ENCODE results near the gene ARHGAP44.

ARHGAP44 gene

GRCh38 chr17:12794919-12795532 is 5.7 kb downstream of the ARHGAP44 start:
- no peaks in the 10 kb centered on the region for H3K27me3 ChIP-seq (ENCODE audit: insufficient read depth, insufficient read length)
- H3K9me3 ChIP-seq (ENCODE audit: insufficient read depth, low read length): peaks cover 6% of the 10 kb centered on the region; the same call in 1 of the 2 replicates
- H3K9ac ChIP-seq (ENCODE audit: insufficient read length, low read depth): no peak overlapping the region
- DNase-seq (ENCODE audit: low read depth, low spot score): no peak
- TF ChIP-seq ZNF274 (IDR thresholded peaks at IDR 0.05; ENCODE audit: low read depth, low read length): no peak
- TF ChIP-seq SUZ12 (IDR thresholded peaks at IDR 0.05; ENCODE audit: extremely low read depth, insufficient read depth, insufficient read length): no peak
- no peak for TF ChIP-seq YY1 (IDR thresholded peaks at IDR 0.05; ENCODE audit: insufficient read depth, insufficient read length)
- H3K36me3 ChIP-seq (ENCODE audit: insufficient read depth, insufficient read length, low read length): no peaks in the 10 kb centered on the region
- H3K4me3 ChIP-seq (ENCODE audit: insufficient read length, low read depth): no peak overlapping the region
- H3K4me1 ChIP-seq (ENCODE audit: insufficient read depth, insufficient read length): no peaks in the 10 kb centered on the region

- TF ChIP-seq YY1 (IDR thresholded peaks at IDR 0.05; ENCODE audit: insufficient read depth, insufficient read length) (no peak), ZNF274 (IDR thresholded peaks at IDR 0.05; ENCODE audit: low read depth, low read length) (no peak), SUZ12 (IDR thresholded peaks at IDR 0.05; ENCODE audit: extremely low read depth, insufficient read depth, insufficient read length) (no peak)
- no peak for DNase-seq (ENCODE audit: low read depth, low spot score)
- H3K36me3 ChIP-seq (ENCODE audit: insufficient read depth, insufficient read length, low read length): no peaks in the 10 kb centered on the region
- H3K27me3 ChIP-seq (ENCODE audit: insufficient read depth, insufficient read length): no peaks in the 10 kb centered on the region
- peaks cover 6% of the 10 kb centered on the region; the same call in 1 of the 2 replicates for H3K9me3 ChIP-seq (ENCODE audit: insufficient read depth, low read length)
- H3K4me3 ChIP-seq (ENCODE audit: insufficient read length, low read depth): no peak overlapping the region
- no peak overlapping the region for H3K9ac ChIP-seq (ENCODE audit: insufficient read length, low read depth)
- H3K4me1 ChIP-seq (ENCODE audit: insufficient read depth, insufficient read length): no peaks in the 10 kb centered on the region
Observed at GRCh38 chr17:12800855-12801365, 11.6 kb downstream of the ARHGAP44 start.

- H3K4me1 ChIP-seq (ENCODE audit: insufficient read depth, insufficient read length): no peaks in the 10 kb centered on the region
- peaks cover 38% of the 10 kb centered on the region; the same call in 1 of the 2 replicates for H3K9me3 ChIP-seq (ENCODE audit: insufficient read depth, low read length)
- H3K4me3 ChIP-seq (ENCODE audit: insufficient read length, low read depth): no peak overlapping the region
- no peaks in the 10 kb centered on the region for H3K36me3 ChIP-seq (ENCODE audit: insufficient read depth, insufficient read length, low read length)
- DNase-seq (ENCODE audit: low read depth, low spot score): no peak
- no peaks in the 10 kb centered on the region for H3K27me3 ChIP-seq (ENCODE audit: insufficient read depth, insufficient read length)
- TF ChIP-seq ZNF274 (IDR thresholded peaks at IDR 0.05; ENCODE audit: low read depth, low read length): no peak
- no peak for TF ChIP-seq SUZ12 (IDR thresholded peaks at IDR 0.05; ENCODE audit: extremely low read depth, insufficient read depth, insufficient read length)
- no peak for TF ChIP-seq YY1 (IDR thresholded peaks at IDR 0.05; ENCODE audit: insufficient read depth, insufficient read length)
- H3K9ac ChIP-seq (ENCODE audit: insufficient read length, low read depth): no peak overlapping the region
Observed at GRCh38 chr17:12806630-12807029, 17.3 kb downstream of the ARHGAP44 start.

GRCh38 chr17:12808723-12809122 is 19.4 kb downstream of the ARHGAP44 start:
- Histone ChIP-seq H3K9me3 (ENCODE audit: insufficient read depth, low read length) (peaks cover 38% of the 10 kb centered on the region; the same call in 1 of the 2 replicates), H3K36me3 (ENCODE audit: insufficient read depth, insufficient read length, low read length) (no peaks in the 10 kb centered on the region), H3K4me1 (ENCODE audit: insufficient read depth, insufficient read length) (no peaks in the 10 kb centered on the region), H3K9ac (ENCODE audit: insufficient read length, low read depth) (no peak overlapping the region), H3K27me3 (ENCODE audit: insufficient read depth, insufficient read length) (no peaks in the 10 kb centered on the region), H3K4me3 (ENCODE audit: insufficient read length, low read depth) (no peak overlapping the region)
- no peak for DNase-seq (ENCODE audit: low read depth, low spot score)
- no peak for TF ChIP-seq YY1 (IDR thresholded peaks at IDR 0.05; ENCODE audit: insufficient read depth, insufficient read length)
- TF ChIP-seq SUZ12 (IDR thresholded peaks at IDR 0.05; ENCODE audit: extremely low read depth, insufficient read depth, insufficient read length): no peak
- TF ChIP-seq ZNF274 (IDR thresholded peaks at IDR 0.05; ENCODE audit: low read depth, low read length): no peak

- Histone ChIP-seq H3K9ac (ENCODE audit: insufficient read length, low read depth) (no peak overlapping the region), H3K4me3 (ENCODE audit: insufficient read length, low read depth) (no peak overlapping the region), H3K4me1 (ENCODE audit: insufficient read depth, insufficient read length) (no peaks in the 10 kb centered on the region), H3K9me3 (ENCODE audit: insufficient read depth, low read length) (peaks cover 23% of the 10 kb centered on the region; the same call in 1 of the 2 replicates), H3K27me3 (ENCODE audit: insufficient read depth, insufficient read length) (no peaks in the 10 kb centered on the region), H3K36me3 (ENCODE audit: insufficient read depth, insufficient read length, low read length) (no peaks in the 10 kb centered on the region)
- DNase-seq (ENCODE audit: low read depth, low spot score): no peak
- TF ChIP-seq SUZ12 (IDR thresholded peaks at IDR 0.05; ENCODE audit: extremely low read depth, insufficient read depth, insufficient read length): no peak
- TF ChIP-seq ZNF274 (IDR thresholded peaks at IDR 0.05; ENCODE audit: low read depth, low read length): no peak
- TF ChIP-seq YY1 (IDR thresholded peaks at IDR 0.05; ENCODE audit: insufficient read depth, insufficient read length): no peak
Observed at GRCh38 chr17:12812877-12813276, 23.6 kb downstream of the ARHGAP44 start.

GRCh38 chr17:12813664-12814063 is 24.4 kb downstream of the ARHGAP44 start:
- no peaks in the 10 kb centered on the region for H3K36me3 ChIP-seq (ENCODE audit: insufficient read depth, insufficient read length, low read length)
- TF ChIP-seq YY1 (IDR thresholded peaks at IDR 0.05; ENCODE audit: insufficient read depth, insufficient read length): no peak
- no peak for TF ChIP-seq ZNF274 (IDR thresholded peaks at IDR 0.05; ENCODE audit: low read depth, low read length)
- no peak for TF ChIP-seq SUZ12 (IDR thresholded peaks at IDR 0.05; ENCODE audit: extremely low read depth, insufficient read depth, insufficient read length)
- no peak for DNase-seq (ENCODE audit: low read depth, low spot score)
- H3K27me3 ChIP-seq (ENCODE audit: insufficient read depth, insufficient read length): no peaks in the 10 kb centered on the region
- H3K4me1 ChIP-seq (ENCODE audit: insufficient read depth, insufficient read length): no peaks in the 10 kb centered on the region
- no peak overlapping the region for H3K4me3 ChIP-seq (ENCODE audit: insufficient read length, low read depth)
- peaks cover 15% of the 10 kb centered on the region; the same call in 1 of the 2 replicates for H3K9me3 ChIP-seq (ENCODE audit: insufficient read depth, low read length)
- no peak overlapping the region for H3K9ac ChIP-seq (ENCODE audit: insufficient read length, low read depth)

- Histone ChIP-seq H3K36me3 (ENCODE audit: insufficient read depth, insufficient read length, low read length) (no peaks in the 10 kb centered on the region), H3K9me3 (ENCODE audit: insufficient read depth, low read length) (peaks cover 5% of the 10 kb centered on the region; the same call in 1 of the 2 replicates), H3K4me3 (ENCODE audit: insufficient read length, low read depth) (no peak overlapping the region), H3K4me1 (ENCODE audit: insufficient read depth, insufficient read length) (no peaks in the 10 kb centered on the region), H3K9ac (ENCODE audit: insufficient read length, low read depth) (no peak overlapping the region), H3K27me3 (ENCODE audit: insufficient read depth, insufficient read length) (no peaks in the 10 kb centered on the region)
- no peak for DNase-seq (ENCODE audit: low read depth, low spot score)
- TF ChIP-seq SUZ12 (IDR thresholded peaks at IDR 0.05; ENCODE audit: extremely low read depth, insufficient read depth, insufficient read length) (no peak), ZNF274 (IDR thresholded peaks at IDR 0.05; ENCODE audit: low read depth, low read length) (no peak), YY1 (IDR thresholded peaks at IDR 0.05; ENCODE audit: insufficient read depth, insufficient read length) (no peak)
Observed at GRCh38 chr17:12814718-12815117, 25.4 kb downstream of the ARHGAP44 start.
